HG03066 (cell line): ENCODE results near the gene CTNNA2.
"Not testable (repeated sequence)": the region's sequence is repeated elsewhere in the genome, so short reads cannot be mapped to it uniquely, and the experiment has no call there.

Experiments used
- ATAC-seq: cut with Tn5 transposase; IDR thresholded peaks from one replicate; pipeline ENCODE4 v1.9.1; 2021; ENCODE audit warnings: low read depth; ENCODE audit not compliant: unreplicated experiment

The CTNNA2 gene

DNA sequence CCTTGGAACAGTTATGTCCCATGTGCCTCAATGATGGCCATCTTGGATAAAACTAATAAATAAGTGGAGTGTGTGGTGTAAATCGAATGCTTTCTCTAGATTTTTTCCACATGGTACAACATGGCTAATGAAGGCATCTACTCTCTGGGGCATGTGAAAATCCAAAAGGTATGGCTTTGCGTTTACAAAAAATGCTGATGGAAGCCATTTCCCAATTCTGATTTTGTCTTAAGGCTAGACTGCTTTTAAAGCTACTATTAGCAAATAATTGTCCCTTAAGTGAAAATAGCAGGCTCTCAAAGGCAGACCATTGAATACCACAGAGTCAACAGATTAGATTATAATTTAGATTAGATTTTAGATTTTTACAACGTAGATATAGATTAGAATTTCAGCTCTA, 608.0 kb downstream of the CTNNA2 start:
- no peak for ATAC-seq

GRCh38 chr2:80122675-80123074, 609.8 kb downstream of the CTNNA2 start:
- ATAC-seq = no peak

DNA sequence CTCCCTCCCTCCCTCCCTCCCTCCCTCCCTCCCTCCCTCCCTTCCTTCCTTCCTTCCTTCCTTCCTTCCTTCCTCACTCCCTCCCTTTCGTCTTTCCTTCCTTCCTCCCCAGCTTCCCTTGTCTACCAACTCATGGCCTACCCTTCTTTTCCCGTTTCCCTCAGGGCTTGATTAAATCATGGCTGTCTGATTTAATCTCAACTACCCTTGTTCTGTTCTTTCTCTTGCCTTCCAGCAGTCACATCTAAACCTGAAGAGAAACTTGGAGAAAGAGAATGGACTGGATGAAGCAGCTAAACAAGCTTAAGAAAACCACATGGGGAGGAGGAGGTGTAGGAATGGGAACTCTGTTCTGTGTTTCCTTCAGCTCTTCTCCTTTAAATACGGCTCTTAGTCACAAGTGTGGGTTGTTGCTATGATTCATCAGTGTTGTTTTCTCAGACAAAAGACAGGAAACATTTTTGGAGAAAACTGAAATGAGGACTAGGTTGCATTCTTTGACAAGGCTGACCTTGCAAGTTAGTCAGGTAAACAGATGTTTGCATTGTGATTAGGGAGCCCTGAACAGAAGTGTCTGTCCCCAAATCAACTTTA, 613.8 kb downstream of the CTNNA2 start:
- ATAC-seq = no peak

- ATAC-seq = no peak
Measured at GRCh38 chr2:80128080-80128479, 615.2 kb downstream of the CTNNA2 start.

DNA sequence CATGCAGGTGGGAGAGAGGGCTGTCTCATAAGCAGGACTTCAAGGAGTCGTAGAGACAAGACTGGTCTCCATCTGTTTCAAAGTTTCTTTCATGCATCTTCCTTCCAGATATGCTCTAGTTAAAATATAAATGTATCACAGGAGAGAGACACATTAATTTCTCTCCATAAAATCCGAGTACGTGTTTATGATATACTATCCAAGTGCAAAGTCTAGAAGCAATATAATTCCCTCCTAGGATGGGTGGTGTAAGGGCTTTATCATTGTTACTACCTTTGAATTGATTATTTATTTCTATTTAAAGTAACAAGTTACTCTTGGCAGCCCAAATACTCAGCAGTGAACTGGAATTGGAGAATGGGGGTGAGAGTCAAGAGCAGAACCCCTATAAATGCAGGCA, 619.4 kb downstream of the CTNNA2 start:
- ATAC-seq = no peak

- no peak for ATAC-seq
Measured at GRCh38 chr2:80135001-80135400, 622.1 kb downstream of the CTNNA2 start.

DNA sequence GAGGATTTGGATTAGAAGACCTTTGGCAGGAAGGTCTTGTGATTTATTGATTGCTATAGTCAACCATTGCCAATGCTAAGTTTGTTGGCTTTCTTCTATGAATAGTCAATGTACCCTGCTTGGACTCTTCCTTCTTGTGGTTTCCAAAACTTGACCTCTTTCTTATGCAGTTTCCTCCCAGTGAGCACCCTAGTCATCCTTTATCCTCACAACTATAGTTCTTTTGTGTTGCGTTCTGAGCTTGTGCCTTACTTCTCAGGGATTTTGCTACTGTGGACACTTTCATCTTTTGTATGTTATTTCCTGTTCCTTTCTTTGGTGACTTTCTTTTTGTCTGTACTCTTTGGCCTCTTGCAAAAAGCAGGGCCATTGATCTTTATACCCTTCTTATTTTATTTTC, 623.5 kb downstream of the CTNNA2 start:
- ATAC-seq = no peak

GRCh38 chr2:80139001-80139400, 626.1 kb downstream of the CTNNA2 start:
- ATAC-seq = no peak

- no peak for ATAC-seq
Measured at GRCh38 chr2:80141007-80141726, 628.3 kb downstream of the CTNNA2 start.

- ATAC-seq = no peak
Measured at GRCh38 chr2:80145499-80145898, 632.6 kb downstream of the CTNNA2 start.

DNA sequence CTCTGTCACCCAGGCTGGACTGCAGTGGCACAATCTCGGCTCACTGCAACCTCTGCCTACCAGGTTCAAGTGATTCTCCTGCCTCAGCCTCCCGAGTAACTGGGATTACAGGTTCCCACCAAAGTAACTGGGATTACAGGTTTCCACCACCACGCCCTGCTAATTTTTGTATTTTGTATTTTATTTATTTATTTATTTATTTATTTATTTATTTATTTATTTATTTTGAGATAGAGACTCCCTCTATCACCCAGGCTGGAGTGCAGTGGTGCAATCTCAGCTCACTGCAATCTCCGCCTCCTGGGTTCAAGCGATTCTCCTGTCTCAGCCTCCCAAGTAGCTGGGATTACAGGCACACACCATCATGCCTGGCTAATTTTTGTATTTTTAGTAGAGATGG, 633.9 kb downstream of the CTNNA2 start:
- not testable (repeated sequence) for ATAC-seq

DNA sequence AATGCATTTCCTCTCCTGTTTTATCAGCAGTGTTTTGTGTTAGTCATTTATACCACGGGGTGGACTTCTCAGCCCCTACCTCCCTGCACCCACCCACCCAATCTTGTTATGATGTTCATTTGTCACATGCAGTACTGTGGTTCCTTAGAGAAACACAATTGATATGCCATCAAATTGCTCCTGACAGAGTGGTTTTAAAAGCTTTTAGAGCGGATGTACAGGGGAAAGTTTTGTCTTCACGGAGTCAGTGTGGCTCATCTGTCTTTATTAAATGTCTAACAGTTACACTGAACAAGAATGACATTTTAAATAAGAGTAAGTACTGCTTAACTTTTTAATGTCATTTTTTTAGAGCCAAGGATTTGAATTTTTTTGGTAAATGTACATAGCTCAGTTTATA, 634.8 kb downstream of the CTNNA2 start:
- ATAC-seq = no peak

DNA sequence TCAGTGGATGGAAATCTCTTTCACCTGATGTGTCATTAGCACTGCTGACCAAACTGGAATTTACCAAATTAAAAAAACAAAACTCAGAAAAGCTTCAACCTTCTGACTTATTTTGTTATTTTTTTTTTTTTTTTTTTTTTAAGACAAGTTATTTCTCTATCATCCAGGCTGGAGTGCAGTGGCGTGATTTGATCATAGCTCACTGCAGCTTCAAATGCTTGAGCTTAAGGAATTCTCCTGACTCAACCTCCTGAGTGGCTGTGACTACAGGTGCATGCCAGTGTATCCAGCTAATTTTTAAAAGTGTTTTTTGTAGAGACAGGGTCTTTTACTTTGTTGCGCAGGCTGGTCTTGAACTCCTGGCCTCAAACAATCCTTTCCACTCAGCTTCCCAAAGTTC, 636.1 kb downstream of the CTNNA2 start:
- no peak for ATAC-seq

- no peak for ATAC-seq
Measured at GRCh38 chr2:80149991-80150390, 637.1 kb downstream of the CTNNA2 start.

DNA sequence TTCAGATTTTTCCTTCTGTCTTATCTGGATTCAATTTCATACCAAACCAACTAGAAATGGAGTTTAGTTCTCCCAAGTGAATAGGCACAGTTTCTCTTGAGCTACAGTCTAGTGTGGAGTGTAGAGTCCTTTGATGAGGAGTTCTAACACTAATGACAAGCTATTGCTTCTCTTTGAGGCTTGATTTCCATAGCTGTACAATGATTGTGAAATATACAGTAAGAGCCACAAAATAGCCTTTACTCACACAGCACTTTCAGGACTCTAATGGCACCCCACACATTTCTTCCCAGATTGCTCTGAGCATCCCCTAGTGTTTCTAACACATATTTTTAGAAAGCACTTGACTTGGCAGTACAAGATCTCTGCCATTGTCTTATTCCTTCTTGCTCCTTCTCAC, 638.4 kb downstream of the CTNNA2 start:
- no peak for ATAC-seq

DNA sequence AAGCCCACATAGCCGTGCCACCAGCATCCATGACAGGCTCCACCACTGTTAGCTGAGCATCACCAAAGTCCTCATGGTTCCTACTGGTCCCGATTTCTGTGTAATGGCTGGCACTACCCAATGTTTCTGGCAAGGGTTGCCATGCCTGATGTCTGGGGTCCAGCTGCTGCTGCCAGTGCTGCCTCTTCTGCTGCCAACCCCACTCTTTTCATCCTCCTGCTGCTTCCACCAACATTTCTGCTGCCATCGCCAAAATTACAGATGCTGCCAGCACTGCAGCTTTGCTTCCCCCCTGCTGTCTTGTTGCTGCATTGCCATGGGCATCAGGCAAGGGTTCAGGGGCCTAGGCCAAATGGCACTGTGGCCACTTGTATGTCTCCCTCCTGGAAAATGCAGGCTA, 638.8 kb downstream of the CTNNA2 start:
- ATAC-seq = no peak

DNA sequence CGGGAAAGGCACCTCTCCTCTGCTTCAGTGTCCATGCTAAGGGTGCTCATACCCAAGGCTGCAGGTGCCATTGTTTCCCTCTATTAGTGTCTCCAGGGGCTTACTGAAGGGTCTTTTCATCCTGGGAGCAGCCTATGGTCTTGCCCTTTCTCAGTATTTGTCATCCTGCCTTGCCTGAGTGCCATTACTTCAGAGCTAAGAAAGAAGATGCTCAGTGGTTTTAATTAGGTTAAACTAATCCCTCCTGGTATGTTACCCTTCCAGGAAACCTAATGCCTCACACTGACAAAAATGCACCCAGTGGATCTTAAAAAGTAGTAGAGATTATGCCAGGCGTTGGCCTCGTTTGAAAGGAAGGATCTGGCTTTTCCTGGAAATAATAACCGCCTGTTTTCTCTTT, 640.3 kb downstream of the CTNNA2 start:
- no peak for ATAC-seq

- ATAC-seq = no peak
Measured at GRCh38 chr2:80153768-80154167, 640.9 kb downstream of the CTNNA2 start.

GRCh38 chr2:80154231-80154915, 641.5 kb downstream of the CTNNA2 start:
- ATAC-seq = no peak

DNA sequence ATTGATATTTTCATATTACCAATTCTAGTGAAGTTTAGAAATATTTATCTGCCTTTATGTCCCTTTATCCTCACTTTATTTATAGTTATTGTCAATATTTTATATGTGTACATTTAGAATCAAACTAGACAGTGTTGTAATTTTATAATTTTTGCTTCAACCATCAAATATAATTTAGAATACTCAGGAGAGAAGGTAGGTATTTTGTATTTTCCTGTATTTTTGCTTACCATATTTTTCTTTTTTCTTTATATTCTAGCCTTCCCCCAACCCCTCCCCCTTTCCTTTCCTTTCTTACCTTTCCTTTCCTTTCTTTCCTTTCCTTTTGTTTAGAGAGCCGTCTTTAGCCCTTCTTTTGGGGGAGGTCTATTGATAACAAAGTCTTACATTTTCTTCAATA, 651.5 kb downstream of the CTNNA2 start:
- no peak for ATAC-seq

- ATAC-seq = no peak
Measured at GRCh38 chr2:80166483-80167171, 653.8 kb downstream of the CTNNA2 start.
